Upper lobe of right lung (tissue), 1 donor: ENCODE data around the gene PRPF31. TPM values are rescaled to one million over a fixed set of nuclear protein-coding genes. Genes with fewer than 3 reads are reported as not detected.
A peak's percentile ranks its signal among the peaks of the same experiment; 100 is the strongest.
"Not testable (repeated sequence)": the region's sequence is repeated elsewhere in the genome, so short reads cannot be mapped to it uniquely, and the experiment has no call there.

Experiments
- ATAC-seq: fragments of 200-7000 bp; cut with Tn5 transposase; one replicate; pipeline ENCODE4 v1.9.1; 2020; ENCODE audit warnings: mild to moderate bottlenecking, moderate library complexity
- DNase-seq: peaks from one replicate; pipeline ENCODE4 v3.0.0-alpha.2; 2020
- H3K27ac ChIP-seq: fragments of 200-600 bp; one replicate; pipeline ENCODE4 v1.8.0; 2022
- H3K27me3 ChIP-seq: fragments of 200-600 bp; one replicate; pipeline ENCODE4 v1.8.0; 2022; ENCODE audit warnings: mild to moderate bottlenecking
- H3K36me3 ChIP-seq: fragments of 200-600 bp; one replicate; pipeline ENCODE4 v1.8.0; 2022
- H3K4me1 ChIP-seq: fragments of 200-600 bp; one replicate; pipeline ENCODE4 v1.8.0; 2022
- H3K4me3 ChIP-seq: fragments of 200-600 bp; one replicate; pipeline ENCODE4 v1.8.0; 2022; ENCODE audit warnings: mild to moderate bottlenecking
- H3K9me3 ChIP-seq: fragments of 200-600 bp; one replicate; pipeline ENCODE4 v1.8.0; 2022
- CTCF ChIP-seq: fragments of 200-600 bp; IDR thresholded peaks from one replicate; pipeline ENCODE4 v1.8.0; 2022; ENCODE audit warnings: antibody characterized with exemption
- intact Hi-C: fragments of 100-400 bp; cut with DNase I; formaldehyde crosslinking; loops from one replicate; pipeline ENCODE4 v1.11.0; 2022
- total RNA-seq: library from RNA; stranded (reverse); fragmentation: NEBNext Ultra II Directional; extraction: Animal tissue kit (Norgen Biotek cat#: 25700); gene quantifications from one replicate; pipeline ENCODE4 v1.2.1, GENCODE V29; 2021
- donor health status: DM: no; HTN: yes; CAD: no; lungs with severe emphysema.

Gene PRPF31
- total RNA-seq, 1 donor from 2014 or later = 44.9 TPM

- Histone ChIP-seq H3K27me3 (no peaks in the 10 kb centered on the region), H3K4me1 (peaks cover 27% of the 10 kb centered on the region), H3K4me3 (peak overlapping the region; percentile 47), H3K36me3 (peaks cover 3% of the 10 kb centered on the region), H3K27ac (no peak overlapping the region), H3K9me3 (no peaks in the 10 kb centered on the region)
- ATAC-seq = no peak
- no peak for DNase-seq
- no peak for TF ChIP-seq CTCF
- intact Hi-C loops = no loop called here
These were observed 47.3 kb downstream of the PRPF31 start for GRCh38 chr19:54162884-54163283.

GRCh38 chr19:54164369-54165068 lies 49.0 kb downstream of the PRPF31 start:
- intact Hi-C loops = loop anchor here (5.0 kb wide), 1 partner anchor 68 kb away; no protein-coding TSS in a partner anchor
- H3K9me3 ChIP-seq = no peaks in the 10 kb centered on the region
- no peak overlapping the region for H3K27ac ChIP-seq
- H3K4me3 ChIP-seq = no peak overlapping the region
- TF ChIP-seq CTCF = no peak
- ATAC-seq = peak; percentile 32
- no peaks in the 10 kb centered on the region for H3K27me3 ChIP-seq
- DNase-seq = peak; percentile 84
- no peaks in the 10 kb centered on the region for H3K36me3 ChIP-seq
- H3K4me1 ChIP-seq = peaks cover 22% of the 10 kb centered on the region

- no peaks in the 10 kb centered on the region for H3K9me3 ChIP-seq
- no peak for TF ChIP-seq CTCF
- intact Hi-C loops = loop anchor here (5.0 kb wide), 1 partner anchor 67 kb away; no protein-coding TSS in a partner anchor
- peaks cover 20% of the 10 kb centered on the region for H3K4me1 ChIP-seq
- H3K4me3 ChIP-seq = no peak overlapping the region
- DNase-seq = no peak
- H3K36me3 ChIP-seq = no peaks in the 10 kb centered on the region
- no peak overlapping the region for H3K27ac ChIP-seq
- H3K27me3 ChIP-seq = no peaks in the 10 kb centered on the region
- no peak for ATAC-seq
These were observed 49.7 kb downstream of the PRPF31 start for GRCh38 chr19:54165222-54165621.

GRCh38 chr19:54168174-54168917 lies 52.8 kb downstream of the PRPF31 start:
- TF ChIP-seq CTCF = peak; percentile 92
- Histone ChIP-seq H3K9me3 (no peaks in the 10 kb centered on the region), H3K27me3 (no peaks in the 10 kb centered on the region), H3K36me3 (no peaks in the 10 kb centered on the region), H3K27ac (no peak overlapping the region), H3K4me3 (no peak overlapping the region), H3K4me1 (peaks cover 9% of the 10 kb centered on the region)
- DNase-seq (peak; percentile 96), ATAC-seq (peak; percentile 88)
- intact Hi-C loops = loop anchor here (5.0 kb wide), 1 partner anchor 64 kb away; no protein-coding TSS in a partner anchor

- Histone ChIP-seq H3K36me3 (no peaks in the 10 kb centered on the region), H3K9me3 (no peaks in the 10 kb centered on the region), H3K4me3 (no peak overlapping the region), H3K27ac (no peak overlapping the region), H3K4me1 (peaks cover 9% of the 10 kb centered on the region), H3K27me3 (no peaks in the 10 kb centered on the region)
- DNase-seq = no peak
- intact Hi-C loops = loop anchor here (5.0 kb wide), 1 partner anchor 63 kb away; no protein-coding TSS in a partner anchor
- TF ChIP-seq CTCF = no peak
- ATAC-seq = no peak
These were observed 53.7 kb downstream of the PRPF31 start for GRCh38 chr19:54169149-54169740.

GRCh38 chr19:54171736-54172431 lies 56.3 kb downstream of the PRPF31 start:
- H3K9me3 ChIP-seq, intact Hi-C loops, H3K27me3 ChIP-seq, H3K4me1 ChIP-seq, H3K36me3 ChIP-seq, H3K4me3 ChIP-seq, DNase-seq, ATAC-seq, H3K27ac ChIP-seq: not testable (repeated sequence)
